Sigmoid colon (tissue), 7 donors: ENCODE results near the gene ANKRD33B. TPM values are rescaled to one million over a fixed set of nuclear protein-coding genes. Genes with fewer than 3 reads are reported as not detected.

ENCODE experiments used
- DNase-seq: peaks from one replicate; pipeline ENCODE4 v3.0.0-alpha.2; 2019
- H3K27ac ChIP-seq, 4 donors: fragments of 200-600 bp; sonication (generic); one replicate each; pipeline ENCODE4 v1.5.1; 2016 to 2019; ENCODE audit warnings: mild to moderate bottlenecking in 1 of 4
- H3K27me3 ChIP-seq, 3 donors: fragments of 200-600 bp; sonication (generic); one replicate each; pipeline ENCODE4 v1.5.1; 2019; ENCODE audit warnings: mild to moderate bottlenecking in 1 of 3
- H3K36me3 ChIP-seq, 4 donors: fragments of 200-600 bp; sonication (generic); one replicate each; pipeline ENCODE4 v1.5.1; 2016 to 2019
- H3K4me1 ChIP-seq, 4 donors: fragments of 200-600 bp; sonication (generic); one replicate each; pipeline ENCODE4 v1.5.1; 2017 to 2019
- H3K4me3 ChIP-seq, 4 donors: fragments of 200-600 bp; sonication (generic); one replicate each; pipeline ENCODE4 v1.5.1; 2017 to 2019; ENCODE audit warnings: mild to moderate bottlenecking in 2 of 4, moderate library complexity in 1 of 4
- H3K9me3 ChIP-seq, 4 donors: fragments of 200-600 bp in 3 of 4; sonication (generic) in 3 of 4; one replicate each; pipeline versions ENCODE4 v1.5.1 to v1.6.1; 2013 to 2019
- CTCF ChIP-seq, 4 experiments: fragments of 450-650 bp in 3 of 4; fragments of 200-600 bp in 1 of 4; IDR thresholded peaks; one replicate each; pipeline ENCODE4 v1.5.1; 2016 to 2019; ENCODE audit warnings: antibody characterized with exemption in 4 of 4, mild to moderate bottlenecking in 3 of 4, moderate library complexity in 2 of 4
- EP300 ChIP-seq, 4 donors: sonication (generic); formaldehyde crosslinking; IDR thresholded peaks; one replicate each; pipeline ENCODE4 v1.6.1; 2017; ENCODE audit warnings: antibody characterized with exemption in 4 of 4
- POLR2A ChIP-seq, 2 donors: fragments of 450-650 bp; IDR thresholded peaks; one replicate each; pipeline ENCODE4 v1.6.1; 2016; ENCODE audit warnings: antibody characterized with exemption in 2 of 2, mild to moderate bottlenecking in 2 of 2, moderate library complexity in 2 of 2
- POLR2AphosphoS5 ChIP-seq, 4 donors: sonication (generic); formaldehyde crosslinking; IDR thresholded peaks; one replicate each; pipeline ENCODE4 v1.6.1; 2017; ENCODE audit warnings: antibody characterized with exemption in 4 of 4
- WGBS, 2 donors: extraction: QIAGEN DNeasy Blood & Tissue Kit; methylation state at CpG; one replicate each; pipeline ENCODE4 v1.1.7; 2013; 5-methylcytosine and 5-hydroxymethylcytosine counted together
- intact Hi-C: fragments of 100-400 bp; cut with DNase I; formaldehyde crosslinking; loops from one replicate; pipeline ENCODE4 v1.15.1; 2023
- polyA plus RNA-seq, 3 donors: library from polyadenylated mRNA; stranded (reverse); fragments of 200-250 nt; gene quantifications; one replicate each; pipeline ENCODE4 v1.2.3, GENCODE V29; 2013
- total RNA-seq, 4 donors: library from RNA; depleted of rRNA; stranded (reverse); fragments of >200 nt; gene quantifications; one replicate each; pipeline ENCODE4 v1.1.0, GENCODE V29; 2016
- donor health status: healthy with polysubstance abuse.
- donor health status: Bipolar disorder and iron deficiency.
- donor health status: healthy.

Gene ANKRD33B
- total and polyA plus RNA-seq, 7 donors, result 0.23 to 4.6 (median 2.7) TPM

GRCh38 chr5:10666531-10667299 lies 102.8 kb downstream of the ANKRD33B start:
- no peak for DNase-seq
- 91 to 93% methylated on average over 7 of the region's 7 CpGs for WGBS, 2 donors
- TF ChIP-seq POLR2A (IDR thresholded peaks at IDR 0.05), result no peak
- no peak for TF ChIP-seq CTCF (IDR thresholded peaks at IDR 0.05)
- no peak for TF ChIP-seq POLR2AphosphoS5 (IDR thresholded peaks at IDR 0.05)
- no peak for TF ChIP-seq EP300 (IDR thresholded peaks at IDR 0.05)

GRCh38 chr5:10667431-10668057 lies 103.7 kb downstream of the ANKRD33B start:
- H3K9me3 ChIP-seq, result no peaks in the 10 kb centered on the region
- no peaks in the 10 kb centered on the region for H3K36me3 ChIP-seq
- DNase-seq, result no peak
- no peak overlapping the region for H3K27ac ChIP-seq
- H3K27me3 ChIP-seq, result no peaks in the 10 kb centered on the region
- WGBS, 2 donors, result 87 to 88% methylated on average over 6 of the region's 6 CpGs
- H3K4me3 ChIP-seq, result no peak overlapping the region
- TF ChIP-seq POLR2A (IDR thresholded peaks at IDR 0.05), result no peak
- TF ChIP-seq CTCF (IDR thresholded peaks at IDR 0.05), result no peak
- TF ChIP-seq EP300 (IDR thresholded peaks at IDR 0.05), result no peak
- no peak for TF ChIP-seq POLR2AphosphoS5 (IDR thresholded peaks at IDR 0.05)
- peaks cover 0 to 14% (median 10%) of the 10 kb centered on the region in 4 donors for H3K4me1 ChIP-seq
- intact Hi-C loops, result no loop called here

More at GRCh38 chr5:10666531-10667299, 102.8 kb downstream of the ANKRD33B start:
- no peaks in the 10 kb centered on the region for H3K27me3 ChIP-seq
- no peaks in the 10 kb centered on the region for H3K36me3 ChIP-seq
- H3K9me3 ChIP-seq, result no peaks in the 10 kb centered on the region
- intact Hi-C loops, result no loop called here
- H3K27ac ChIP-seq, result no peak overlapping the region
- H3K4me1 ChIP-seq, result peaks cover 0 to 14% (median 10%) of the 10 kb centered on the region in 4 donors
- H3K4me3 ChIP-seq, result no peak overlapping the region

GRCh38 chr5:10668697-10669096 lies 104.8 kb downstream of the ANKRD33B start:
- no peak for DNase-seq
- Histone ChIP-seq H3K27me3 (no peaks in the 10 kb centered on the region), H3K4me1 (peaks cover 0 to 8% (median 5%) of the 10 kb centered on the region in 4 donors), H3K36me3 (no peaks in the 10 kb centered on the region), H3K27ac (no peak overlapping the region), H3K4me3 (no peak overlapping the region), H3K9me3 (no peaks in the 10 kb centered on the region)
- intact Hi-C loops, result no loop called here
- TF ChIP-seq CTCF (IDR thresholded peaks at IDR 0.05) (no peak), POLR2AphosphoS5 (IDR thresholded peaks at IDR 0.05) (no peak), EP300 (IDR thresholded peaks at IDR 0.05) (no peak), POLR2A (IDR thresholded peaks at IDR 0.05) (no peak)
- 94 to 96% methylated on average over 4 of the region's 4 CpGs for WGBS, 2 donors

GRCh38 chr5:10669983-10670382 lies 106.1 kb downstream of the ANKRD33B start:
- no peaks in the 10 kb centered on the region for H3K4me1 ChIP-seq
- intact Hi-C loops, result no loop called here
- no peak for TF ChIP-seq EP300 (IDR thresholded peaks at IDR 0.05)
- no peak overlapping the region for H3K27ac ChIP-seq
- no peaks in the 10 kb centered on the region for H3K27me3 ChIP-seq
- WGBS, 2 donors, result 97% methylated on average over 1 of the region's 1 CpG
- no peaks in the 10 kb centered on the region for H3K36me3 ChIP-seq
- no peak overlapping the region for H3K4me3 ChIP-seq
- no peaks in the 10 kb centered on the region for H3K9me3 ChIP-seq
- DNase-seq, result no peak
